ENCODE results near the gene CBL. TPM values are rescaled to one million over a fixed set of nuclear protein-coding genes. Genes with fewer than 3 reads are reported as not detected.
A peak's percentile ranks its signal among the peaks of the same experiment; 100 is the strongest.

Gene CBL
- total RNA-seq, 1 experiment from 2014 or later, result 35.5 TPM

DNA sequence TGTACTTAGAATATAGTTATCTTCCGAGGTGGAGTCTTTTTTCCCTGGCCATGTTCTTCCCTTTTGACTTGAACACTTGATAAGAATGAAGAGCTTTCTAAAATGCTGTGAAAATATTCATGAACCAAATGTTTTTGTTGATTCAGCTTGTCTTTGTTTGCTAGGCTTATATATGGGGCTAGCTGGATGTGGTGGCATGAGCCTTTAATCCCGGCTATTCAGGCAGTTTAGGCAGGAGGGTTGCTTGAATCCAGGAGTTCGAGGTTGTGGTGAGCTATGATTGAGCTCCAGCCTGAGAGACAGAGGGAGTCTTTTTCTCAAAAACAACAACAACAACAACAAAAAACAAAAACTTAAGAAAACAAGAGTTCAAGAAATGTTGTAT, 23.1 kb downstream of the CBL start:
- peaks cover 10% of the 10 kb centered on the region for H3K4me1 Mint-ChIP-seq (ENCODE audit: insufficient read depth, unreplicated experiment)
- peaks cover 27% of the 10 kb centered on the region for H3K36me3 Mint-ChIP-seq (ENCODE audit: insufficient read depth, unreplicated experiment)
- H3K27me3 Mint-ChIP-seq (ENCODE audit: insufficient read depth, unreplicated experiment), result no peaks in the 10 kb centered on the region
- H3K9me3 Mint-ChIP-seq (ENCODE audit: unreplicated experiment), result no peaks in the 10 kb centered on the region
- ChIA-PET CTCF (interaction anchor here (0.5 to 0.6 kb wide), 2 partner anchors 8 to 24 kb away, joined by 3 read pairs; no protein-coding TSS in a partner anchor), POLR2A (interaction anchor here (0.6 to 1.0 kb wide), 4 partner anchors 20 to 185 kb away, joined by 3 to 6 read pairs (median 3); no protein-coding TSS in a partner anchor)
- peak overlapping the region; percentile 56 for H3K27ac Mint-ChIP-seq (ENCODE audit: low read depth, unreplicated experiment)
- TF ChIP-seq, protein P1, sequence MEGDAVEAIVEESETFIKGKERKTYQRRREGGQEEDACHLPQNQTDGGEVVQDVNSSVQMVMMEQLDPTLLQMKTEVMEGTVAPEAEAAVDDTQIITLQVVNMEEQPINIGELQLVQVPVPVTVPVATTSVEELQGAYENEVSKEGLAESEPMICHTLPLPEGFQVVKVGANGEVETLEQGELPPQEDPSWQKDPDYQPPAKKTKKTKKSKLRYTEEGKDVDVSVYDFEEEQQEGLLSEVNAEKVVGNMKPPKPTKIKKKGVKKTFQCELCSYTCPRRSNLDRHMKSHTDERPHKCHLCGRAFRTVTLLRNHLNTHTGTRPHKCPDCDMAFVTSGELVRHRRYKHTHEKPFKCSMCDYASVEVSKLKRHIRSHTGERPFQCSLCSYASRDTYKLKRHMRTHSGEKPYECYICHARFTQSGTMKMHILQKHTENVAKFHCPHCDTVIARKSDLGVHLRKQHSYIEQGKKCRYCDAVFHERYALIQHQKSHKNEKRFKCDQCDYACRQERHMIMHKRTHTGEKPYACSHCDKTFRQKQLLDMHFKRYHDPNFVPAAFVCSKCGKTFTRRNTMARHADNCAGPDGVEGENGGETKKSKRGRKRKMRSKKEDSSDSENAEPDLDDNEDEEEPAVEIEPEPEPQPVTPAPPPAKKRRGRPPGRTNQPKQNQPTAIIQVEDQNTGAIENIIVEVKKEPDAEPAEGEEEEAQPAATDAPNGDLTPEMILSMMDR (IDR thresholded peaks at IDR 0.05; ENCODE audit: unreplicated experiment), result no peak
- BruUV-seq (replicated peaks), result no TSS peak
- H3K4me3 Mint-ChIP-seq (ENCODE audit: unreplicated experiment), result no peak overlapping the region
- intact Hi-C loops (cut with micrococcal nuclease), result no loop called here
- DNase-seq (ENCODE audit: unreplicated experiment), result no peak

DNA sequence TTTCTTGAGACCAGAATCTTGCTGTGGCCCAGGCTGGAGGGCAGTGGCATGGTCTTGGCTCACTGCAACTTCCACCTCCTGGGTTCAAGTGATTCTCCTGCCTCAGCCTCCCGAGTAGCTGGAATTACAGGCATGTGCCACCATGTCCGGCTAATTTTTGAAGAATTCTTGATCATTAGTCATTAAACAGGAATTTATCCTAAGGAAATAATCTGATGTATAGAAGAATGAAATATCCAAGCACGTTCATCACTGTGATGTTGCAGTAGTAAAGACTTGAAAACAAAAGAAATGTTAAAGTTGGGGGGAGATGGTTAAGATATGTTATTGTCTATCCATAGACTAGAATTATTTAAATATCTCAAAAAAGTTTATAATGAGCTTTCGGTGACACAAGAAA, 23.6 kb downstream of the CBL start:
- intact Hi-C loops (cut with micrococcal nuclease), result no loop called here
- no TSS peak for BruUV-seq (replicated peaks)
- H3K4me1 Mint-ChIP-seq (ENCODE audit: insufficient read depth, unreplicated experiment), result peaks cover 10% of the 10 kb centered on the region
- H3K9me3 Mint-ChIP-seq (ENCODE audit: unreplicated experiment), result no peaks in the 10 kb centered on the region
- POLR2A ChIA-PET, result interaction anchor here (0.6 to 1.4 kb wide), 4 partner anchors 8 to 185 kb away, joined by 3 to 4 read pairs (median 3); no protein-coding TSS in a partner anchor
- peaks cover 27% of the 10 kb centered on the region for H3K36me3 Mint-ChIP-seq (ENCODE audit: insufficient read depth, unreplicated experiment)
- CTCF ChIA-PET, result interaction anchor here (0.5 to 1.4 kb wide), 3 partner anchors 8 to 24 kb away, joined by 3 to 5 read pairs (median 3); partner anchors contain the start of gene CBL
- TF ChIP-seq, protein P1 (IDR thresholded peaks at IDR 0.05; ENCODE audit: unreplicated experiment), result no peak
- H3K27ac Mint-ChIP-seq (ENCODE audit: low read depth, unreplicated experiment), result peak overlapping the region; percentile 56
- no peaks in the 10 kb centered on the region for H3K27me3 Mint-ChIP-seq (ENCODE audit: insufficient read depth, unreplicated experiment)
- DNase-seq (ENCODE audit: unreplicated experiment), result no peak
- H3K4me3 Mint-ChIP-seq (ENCODE audit: unreplicated experiment), result no peak overlapping the region

DNA sequence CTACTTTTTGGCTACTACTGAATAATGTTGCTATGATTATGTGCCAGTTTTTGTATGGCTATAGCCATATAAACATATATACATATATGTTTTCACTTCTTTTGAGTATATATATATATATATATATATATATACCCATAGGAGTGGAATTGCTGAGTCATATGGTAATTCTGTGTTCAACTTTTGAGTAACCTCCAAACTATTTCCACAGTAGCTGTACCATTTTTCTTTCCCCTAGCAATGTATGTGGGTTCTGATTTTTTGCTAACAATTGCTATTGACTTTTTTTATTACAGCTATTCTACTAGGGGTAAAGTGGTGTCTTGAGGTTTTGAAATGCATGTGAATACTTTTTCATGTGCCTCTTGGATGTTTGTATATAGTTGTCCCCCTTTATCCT, 30.4 kb downstream of the CBL start:
- DNase-seq (ENCODE audit: unreplicated experiment), result no peak
- ChIA-PET CTCF (interaction anchor here (0.6 to 1.0 kb wide), 3 partner anchors 25 to 145 kb away, joined by 3 to 4 read pairs (median 3); partner anchors contain the start of gene USP2), POLR2A (interaction anchor here (0.6 to 1.0 kb wide), 2 partner anchors 35 to 971 kb away, joined by 3 read pairs; no protein-coding TSS in a partner anchor)
- no TSS peak for BruUV-seq (replicated peaks)
- TF ChIP-seq, protein P1 (IDR thresholded peaks at IDR 0.05; ENCODE audit: unreplicated experiment), result no peak
- H3K36me3 Mint-ChIP-seq (ENCODE audit: insufficient read depth, unreplicated experiment), result peaks cover 25% of the 10 kb centered on the region
- H3K9me3 Mint-ChIP-seq (ENCODE audit: unreplicated experiment), result no peaks in the 10 kb centered on the region
- H3K27ac Mint-ChIP-seq (ENCODE audit: low read depth, unreplicated experiment), result no peak overlapping the region
- no peaks in the 10 kb centered on the region for H3K27me3 Mint-ChIP-seq (ENCODE audit: insufficient read depth, unreplicated experiment)
- no peak overlapping the region for H3K4me3 Mint-ChIP-seq (ENCODE audit: unreplicated experiment)
- peaks cover 2% of the 10 kb centered on the region for H3K4me1 Mint-ChIP-seq (ENCODE audit: insufficient read depth, unreplicated experiment)
- intact Hi-C loops (cut with micrococcal nuclease), result no loop called here

DNA sequence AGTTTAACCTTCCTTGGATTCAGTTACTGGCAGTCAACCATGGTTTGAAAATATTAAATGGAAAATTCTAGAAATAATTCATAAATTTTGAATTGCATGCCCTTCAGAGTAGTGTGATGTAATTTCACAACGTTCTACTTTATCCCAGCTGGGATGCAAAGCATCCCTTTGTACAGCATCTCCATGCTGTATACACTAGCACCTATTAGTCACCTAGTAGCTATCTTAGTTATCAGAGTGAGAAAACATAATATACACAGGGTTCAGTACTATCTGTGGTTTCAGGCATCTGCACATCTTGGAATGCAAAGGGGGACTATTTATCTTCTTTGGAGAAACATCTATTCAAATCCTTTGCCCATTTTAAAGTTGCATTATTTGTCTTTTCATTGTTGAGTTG, 30.8 kb downstream of the CBL start:
- ChIA-PET CTCF (interaction anchor here (0.6 to 1.0 kb wide), 3 partner anchors 25 to 144 kb away, joined by 3 to 4 read pairs (median 3); partner anchors contain the start of gene USP2), POLR2A (interaction anchor here (1.0 kb wide), 1 partner anchor 34 kb away, joined by 3 read pairs; no protein-coding TSS in a partner anchor)
- H3K27ac Mint-ChIP-seq (ENCODE audit: low read depth, unreplicated experiment), result no peak overlapping the region
- TF ChIP-seq, protein P1 (IDR thresholded peaks at IDR 0.05; ENCODE audit: unreplicated experiment), result no peak
- peaks cover 6% of the 10 kb centered on the region for H3K4me1 Mint-ChIP-seq (ENCODE audit: insufficient read depth, unreplicated experiment)
- no peak for DNase-seq (ENCODE audit: unreplicated experiment)
- intact Hi-C loops (cut with micrococcal nuclease), result no loop called here
- BruUV-seq (replicated peaks), result no TSS peak
- H3K36me3 Mint-ChIP-seq (ENCODE audit: insufficient read depth, unreplicated experiment), result peaks cover 28% of the 10 kb centered on the region
- H3K9me3 Mint-ChIP-seq (ENCODE audit: unreplicated experiment), result no peaks in the 10 kb centered on the region
- no peaks in the 10 kb centered on the region for H3K27me3 Mint-ChIP-seq (ENCODE audit: insufficient read depth, unreplicated experiment)
- H3K4me3 Mint-ChIP-seq (ENCODE audit: unreplicated experiment), result no peak overlapping the region

Measured in MCF 10A (cell line).